Natural killer cell (primary cell): ENCODE results near the gene CDK11B. TPM values are rescaled to one million over a fixed set of nuclear protein-coding genes. Genes with fewer than 3 reads are reported as not detected.
"Not testable (repeated sequence)": the region's sequence is repeated elsewhere in the genome, so short reads cannot be mapped to it uniquely, and the experiment has no call there.

Source experiments
- ATAC-seq, 3 donors: fragments of 150-1000 bp in 2 of 3; fragments of 200-7000 bp in 1 of 3; cut with Tn5 transposase; 1 replicate in 1 of 3; 2 replicates in 2 of 3; pipeline ENCODE4 v1.10.0; 2021; ENCODE audit warnings: mild to moderate bottlenecking in 2 of 3, moderate library complexity in 2 of 3
- DNase-seq, 2 donors: peaks; one replicate each; pipeline versions ENCODE4 v3.0.0 to v3.0.0-alpha.2; 2013 to 2021; ENCODE audit warnings: mixed read lengths in 1 of 2
- H3K27ac ChIP-seq: one replicate; pipeline ENCODE4 v1.5.1; 2013; ENCODE audit warnings: mild to moderate bottlenecking, low read length
- H3K27me3 ChIP-seq: one replicate; pipeline ENCODE4 v1.6.1; 2013; ENCODE audit warnings: low read length; ENCODE audit not compliant: control insufficient read depth, insufficient read depth
- H3K36me3 ChIP-seq: one replicate; pipeline ENCODE4 v1.6.1; 2013; ENCODE audit warnings: low read length; ENCODE audit not compliant: control insufficient read depth, insufficient read depth
- H3K4me1 ChIP-seq: one replicate; pipeline ENCODE4 v1.6.1; 2013; ENCODE audit warnings: low read length; ENCODE audit not compliant: control insufficient read depth, insufficient read depth
- H3K4me3 ChIP-seq: one replicate; pipeline ENCODE4 v1.5.1; 2013; ENCODE audit warnings: low read length
- H3K9me3 ChIP-seq: one replicate; pipeline ENCODE4 v1.6.1; 2013; ENCODE audit warnings: low read length; ENCODE audit not compliant: control insufficient read depth, insufficient read depth
- H3K27ac Mint-ChIP-seq, 2 donors: one replicate each; pipeline ENCODE4 v1.8.0; 2022; ENCODE audit warnings: mild to moderate bottlenecking in 2 of 2, mixed read lengths in 2 of 2, moderate library complexity in 1 of 2
- H3K27me3 Mint-ChIP-seq, 2 donors: one replicate each; pipeline ENCODE4 v1.8.0; 2022; ENCODE audit warnings: low read depth in 2 of 2, mixed read lengths in 2 of 2
- H3K36me3 Mint-ChIP-seq: one replicate; pipeline ENCODE4 v1.8.0; 2022; ENCODE audit warnings: mixed read lengths
- H3K4me1 Mint-ChIP-seq, 2 donors: one replicate each; pipeline ENCODE4 v1.8.0; 2022; ENCODE audit warnings: mixed read lengths in 2 of 2
- H3K4me3 Mint-ChIP-seq: one replicate; pipeline ENCODE4 v1.8.0; 2022; ENCODE audit warnings: mild to moderate bottlenecking, moderate library complexity, mixed read lengths
- H3K9me3 Mint-ChIP-seq, 2 donors: one replicate each; pipeline ENCODE4 v1.8.0; 2022; ENCODE audit warnings: mixed read lengths in 2 of 2
- WGBS: methylation state at CpG from one replicate; pipeline ENCODE4 v1.1.7; 2013; ENCODE audit warnings: missing lambda C conversion rate; ENCODE audit not compliant: insufficient coverage; 5-methylcytosine and 5-hydroxymethylcytosine counted together
- intact Hi-C: fragments of 100-400 bp; cut with micrococcal nuclease; formaldehyde crosslinking; loops from one replicate; pipeline ENCODE4 v1.14.2; 2022
- total RNA-seq, 4 donors: library from RNA; stranded (reverse); fragments of 120-200 nt in 1 of 4; gene quantifications; one replicate each; pipeline versions ENCODE4 v1.2.3 to v1.2.4, GENCODE V29; 2013 to 2022

The CDK11B gene
- total RNA-seq, result 10 to 100 TPM; 49.6 to 65.9 (median 50.2) TPM
- 19.8 TPM for total RNA-seq (2013)

- H3K9me3 ChIP-seq, H3K36me3 Mint-ChIP-seq, H3K4me1 Mint-ChIP-seq, H3K27me3 ChIP-seq, H3K27me3 Mint-ChIP-seq, H3K9me3 Mint-ChIP-seq, intact Hi-C loops: not testable (repeated sequence)
- Histone ChIP-seq H3K27ac (peak within 1 kb of the TSS; percentile 100), H3K4me3 (peak within 1 kb of the TSS; percentile 96), H3K36me3 (peaks cover 21% of the 10 kb centered on the region), H3K4me1 (peaks cover 13% of the 10 kb centered on the region)
- WGBS, result under 1% methylated on average over 59 of the region's 96 CpGs
- Mint-ChIP-seq H3K27ac (peak within 1 kb of the TSS; percentile 97 to 98), H3K4me3 (peak within 1 kb of the TSS; percentile 96)
- ATAC-seq, result peak; percentile 91 to 98 (median 93)
- DNase-seq, result peak; percentile 95 to 99
Measured at GRCh38 chr1:1658583-1659549, at the start of gene CDK11B. Gene CDK11B, minus strand, starts transcription at chr1:1659004. Its CDS starts 1,519 bp downstream, at chr1:1657485.

- 100% methylated on average over 1 of the region's 20 CpGs for WGBS
- H3K9me3 ChIP-seq, H3K27me3 ChIP-seq, ATAC-seq, H3K27me3 Mint-ChIP-seq, intact Hi-C loops, H3K4me3 ChIP-seq, H3K36me3 Mint-ChIP-seq, H3K4me1 Mint-ChIP-seq, H3K4me1 ChIP-seq, H3K9me3 Mint-ChIP-seq, H3K27ac Mint-ChIP-seq, DNase-seq, H3K27ac ChIP-seq, H3K4me3 Mint-ChIP-seq, H3K36me3 ChIP-seq: not testable (repeated sequence)
Measured at GRCh38 chr1:1707897-1708296, 49.1 kb upstream of the CDK11B start.

GRCh38 chr1:1707241-1707640 is 48.4 kb upstream of the CDK11B start:
- intact Hi-C loops, H3K4me3 Mint-ChIP-seq, ATAC-seq, H3K9me3 ChIP-seq, H3K27me3 ChIP-seq, H3K36me3 ChIP-seq, H3K27ac ChIP-seq, H3K4me1 ChIP-seq, H3K27me3 Mint-ChIP-seq, DNase-seq, H3K4me1 Mint-ChIP-seq, H3K9me3 Mint-ChIP-seq, H3K4me3 ChIP-seq, H3K27ac Mint-ChIP-seq, H3K36me3 Mint-ChIP-seq: not testable (repeated sequence)
- WGBS, result 100% methylated on average over 3 of the region's 23 CpGs

GRCh38 chr1:1705623-1706022 is 46.8 kb upstream of the CDK11B start:
- H3K36me3 Mint-ChIP-seq, DNase-seq, H3K4me1 ChIP-seq, H3K9me3 Mint-ChIP-seq, H3K4me1 Mint-ChIP-seq, H3K9me3 ChIP-seq, H3K27ac ChIP-seq, H3K36me3 ChIP-seq, intact Hi-C loops, H3K27me3 ChIP-seq, H3K4me3 ChIP-seq, H3K4me3 Mint-ChIP-seq, ATAC-seq, H3K27ac Mint-ChIP-seq, H3K27me3 Mint-ChIP-seq: not testable (repeated sequence)
- WGBS, result no CpG with 5 or more reads among the region's 10 CpGs

- H3K9me3 Mint-ChIP-seq, H3K9me3 ChIP-seq, DNase-seq, H3K4me3 ChIP-seq, H3K27me3 ChIP-seq, H3K36me3 ChIP-seq, H3K4me1 ChIP-seq, H3K4me3 Mint-ChIP-seq, H3K27ac Mint-ChIP-seq, H3K27me3 Mint-ChIP-seq, H3K27ac ChIP-seq, H3K4me1 Mint-ChIP-seq, intact Hi-C loops, H3K36me3 Mint-ChIP-seq, ATAC-seq: not testable (repeated sequence)
- WGBS, result 97% methylated on average over 23 of the region's 27 CpGs
Measured at GRCh38 chr1:1704284-1704957, 45.6 kb upstream of the CDK11B start.
